ENCODE measurements around the gene ST6GALNAC5. TPM values are rescaled to one million over a fixed set of nuclear protein-coding genes. Genes with fewer than 3 reads are reported as not detected.

Gene ST6GALNAC5
- total and polyA plus RNA-seq, 10 of the 15 experiments (the other 5 are each of a cell fraction or from before 2014, with no cell fraction given): under 0.01 to 1.8 (median 0.07) TPM; not detected in 6

- H3K9ac ChIP-seq (ENCODE audit: control insufficient read depth, insufficient read depth, low read length): no peak overlapping the region
- ChIA-PET POLR2A (interaction anchor here (0.6 kb wide), 1 partner anchor 486 kb away, joined by 5 read pairs; no protein-coding TSS in a partner anchor), RAD21 (ENCODE audit: unreplicated experiment) (no interaction called here), SMC1A (ENCODE audit: uncharacterized antibody, unreplicated experiment) (interaction anchor here (1.2 kb wide), 1 partner anchor 9 kb away, joined by 6 read pairs; no protein-coding TSS in a partner anchor), CTCF (interaction anchor here (0.7 kb wide), 1 partner anchor 527 kb away, joined by 3 read pairs; no protein-coding TSS in a partner anchor)
- no peak for ATAC-seq
- in situ Hi-C loops (cut with MboI) (no loop called here), intact Hi-C loops (cut with micrococcal nuclease; ENCODE audit: unreplicated experiment) (no loop called here)
- H3K9me3 ChIP-seq (replicated peaks; ENCODE audit: control insufficient read depth, insufficient read depth, low read length): no peaks in the 10 kb centered on the region
- no peaks in the 10 kb centered on the region for H4K20me1 ChIP-seq (ENCODE audit: control insufficient read depth, insufficient read depth)
- H3K4me2 ChIP-seq (ENCODE audit: control insufficient read depth, insufficient read depth): no peak overlapping the region
- no peaks in the 10 kb centered on the region for H3K4me1 ChIP-seq (ENCODE audit: control insufficient read depth, insufficient read depth, low read length)
- H3K27me3 ChIP-seq (replicated peaks in 1 of 2; ENCODE audit: control insufficient read depth in 2 of 2, insufficient read depth in 2 of 2, low read length in 1 of 2): no peaks in the 10 kb centered on the region; a peak in 1 of 4 replicates
- H3K27ac ChIP-seq (ENCODE audit: control insufficient read depth, insufficient read depth): no peak overlapping the region
- TF ChIP-seq MAX (IDR thresholded peaks at IDR 0.05; ENCODE audit: low read depth, low read length): no peak
- no peak for TF ChIP-seq POU2F2 (IDR thresholded peaks at IDR 0.05; ENCODE audit: borderline replicate concordance, low read depth, low read length)
- TF ChIP-seq TAF1 (IDR thresholded peaks at IDR 0.05; ENCODE audit: borderline replicate concordance, low read depth, low read length): no peak
- H2AFZ ChIP-seq (ENCODE audit: control insufficient read depth, low read depth, low read length): no peak overlapping the region
- H3K4me3 ChIP-seq: no peak overlapping the region
- FAIRE-seq: no peak
- H3K36me3 ChIP-seq (ENCODE audit: control insufficient read depth in 2 of 2, insufficient read depth in 2 of 2, low read length in 1 of 2): no peaks in the 10 kb centered on the region
- 86% methylated on average over 2 of the region's 2 CpGs for WGBS (ENCODE audit: insufficient coverage, insufficient replicate concordance, low lambda C conversion rate, missing lambda C conversion rate)
- BruUV-seq (replicated peaks): no TSS peak
- DNase-seq (ENCODE audit: low read depth, low spot score): no peak
- H3K79me2 ChIP-seq (ENCODE audit: control insufficient read depth, insufficient read depth, low read length): no peaks in the 10 kb centered on the region
These were observed 217.2 kb downstream of the ST6GALNAC5 start for GRCh38 chr1:77084457-77084856.

- no peak overlapping the region for H3K4me3 ChIP-seq
- no peaks in the 10 kb centered on the region for H3K36me3 ChIP-seq (ENCODE audit: control insufficient read depth in 2 of 2, insufficient read depth in 2 of 2, low read length in 1 of 2)
- WGBS (ENCODE audit: insufficient coverage, insufficient replicate concordance, low lambda C conversion rate, missing lambda C conversion rate): 90% methylated on average over 1 of the region's 1 CpG
- RAD21 ChIA-PET (ENCODE audit: unreplicated experiment): no interaction called here
- H3K9ac ChIP-seq (ENCODE audit: control insufficient read depth, insufficient read depth, low read length): no peak overlapping the region
- no TSS peak for BruUV-seq (replicated peaks)
- CTCF ChIA-PET: interaction anchor here (0.7 kb wide), 1 partner anchor 528 kb away, joined by 3 read pairs; no protein-coding TSS in a partner anchor
- H2AFZ ChIP-seq (ENCODE audit: control insufficient read depth, low read depth, low read length): no peak overlapping the region
- DNase-seq (ENCODE audit: low read depth, low spot score) (no peak), FAIRE-seq (no peak), ATAC-seq (no peak)
- SMC1A ChIA-PET (ENCODE audit: uncharacterized antibody, unreplicated experiment): interaction anchor here (1.1 to 1.2 kb wide), 2 partner anchors 9 to 137 kb away, joined by 4 to 6 read pairs; no protein-coding TSS in a partner anchor
- in situ Hi-C loops (cut with MboI) (no loop called here), intact Hi-C loops (cut with micrococcal nuclease; ENCODE audit: unreplicated experiment) (no loop called here)
- H3K79me2 ChIP-seq (ENCODE audit: control insufficient read depth, insufficient read depth, low read length): no peaks in the 10 kb centered on the region
- no peak overlapping the region for H3K4me2 ChIP-seq (ENCODE audit: control insufficient read depth, insufficient read depth)
- no peak overlapping the region for H3K27ac ChIP-seq (ENCODE audit: control insufficient read depth, insufficient read depth)
- TF ChIP-seq ELK1 (IDR thresholded peaks at IDR 0.05; ENCODE audit: low read depth, low read length) (no peak), POLR2A (IDR thresholded peaks at IDR 0.05; ENCODE audit: low read depth, low read length) (no peak), TAF1 (IDR thresholded peaks at IDR 0.05; ENCODE audit: borderline replicate concordance, low read depth, low read length) (no peak), ZNF207 (IDR thresholded peaks at IDR 0.05; ENCODE audit: borderline replicate concordance) (no peak), MTA2 (IDR thresholded peaks at IDR 0.05; ENCODE audit: low read depth) (no peak), GABPA (IDR thresholded peaks at IDR 0.05; ENCODE audit: low read depth) (no peak), WRNIP1 (IDR thresholded peaks at IDR 0.05; ENCODE audit: borderline replicate concordance, low read depth, low read length) (no peak), MXI1 (IDR thresholded peaks at IDR 0.05; ENCODE audit: low read depth, low read length) (no peak), RCOR1 (conservative IDR thresholded peaks at IDR 0.05; ENCODE audit: low read depth, low read length) (no peak), PRDM15 (CRISPR knock-in tag; IDR thresholded peaks at IDR 0.05) (no peak)
- no peaks in the 10 kb centered on the region for H4K20me1 ChIP-seq (ENCODE audit: control insufficient read depth, insufficient read depth)
- no peaks in the 10 kb centered on the region for H3K4me1 ChIP-seq (ENCODE audit: control insufficient read depth, insufficient read depth, low read length)
- no peaks in the 10 kb centered on the region for H3K9me3 ChIP-seq (replicated peaks; ENCODE audit: control insufficient read depth, insufficient read depth, low read length)
- POLR2A ChIA-PET: interaction anchor here (0.6 kb wide), 1 partner anchor 485 kb away, joined by 5 read pairs; no protein-coding TSS in a partner anchor
- H3K27me3 ChIP-seq (replicated peaks in 1 of 2; ENCODE audit: control insufficient read depth in 2 of 2, insufficient read depth in 2 of 2, low read length in 1 of 2): no peaks in the 10 kb centered on the region; a peak in 1 of 4 replicates
These were observed 217.8 kb downstream of the ST6GALNAC5 start for GRCh38 chr1:77085109-77085508.
